HG03045 (cell line): ENCODE results near the gene STUB1.

Source experiments
- ATAC-seq: cut with Tn5 transposase; IDR thresholded peaks from one replicate; pipeline ENCODE4 v1.9.1; 2021; ENCODE audit warnings: mild to moderate bottlenecking, moderate library complexity; ENCODE audit not compliant: unreplicated experiment

STUB1 gene

GRCh38 chr16:722835-723633, 42.8 kb downstream of the STUB1 start:
- no peak for ATAC-seq

- ATAC-seq = no peak
These were observed 43.5 kb downstream of the STUB1 start for GRCh38 chr16:723695-724094.

GRCh38 chr16:724188-725040, 44.2 kb downstream of the STUB1 start:
- ATAC-seq = no peak

- ATAC-seq = no peak
These were observed 44.8 kb downstream of the STUB1 start for GRCh38 chr16:725041-725376.

- no peak for ATAC-seq
These were observed 45.4 kb downstream of the STUB1 start for GRCh38 chr16:725463-726187.

- ATAC-seq = no peak
These were observed 45.9 kb downstream of the STUB1 start for GRCh38 chr16:726188-726437.

- peak; percentile 29 for ATAC-seq
These were observed 46.5 kb downstream of the STUB1 start, which contains the start of the genes CCDC78 and HAGHL for GRCh38 chr16:726438-727290. TSS of gene CCDC78 (minus strand) at chr16:726443. CDS start at chr16:726367, 76 bp downstream. TSS of gene HAGHL (plus strand) at chr16:727106. CDS start at chr16:727510, 404 bp downstream.

GRCh38 chr16:727291-727977, 47.2 kb downstream of the STUB1 start:
- ATAC-seq = peak; percentile 4

GRCh38 chr16:728131-728889, 48.1 kb downstream of the STUB1 start:
- peak; percentile 21 for ATAC-seq

- no peak for ATAC-seq
These were observed 48.9 kb downstream of the STUB1 start for GRCh38 chr16:728890-729744.

- ATAC-seq = no peak
These were observed 49.8 kb downstream of the STUB1 start for GRCh38 chr16:729768-730665.

- ATAC-seq = no peak
These were observed 50.7 kb downstream of the STUB1 start for GRCh38 chr16:730666-731509.

GRCh38 chr16:732332-732731, 52.1 kb downstream of the STUB1 start:
- no peak for ATAC-seq
